Astrocyte (in vitro differentiated cells and primary cell): Measurements from ENCODE around the gene SLC27A4.

Source experiments
- EZH2 ChIP-seq: IDR thresholded peaks from 2 replicates; pipeline ENCODE4 v1.6.1; 2012; ENCODE audit warnings: mild to moderate bottlenecking, low read length, inconsistent platforms; ENCODE audit not compliant: insufficient read depth
- TF ChIP-seq, protein P1 (sequence below): IDR thresholded peaks from 2 replicates; pipeline ENCODE4 v1.5.1; 2011; ENCODE audit warnings: low read depth, mild to moderate bottlenecking, inconsistent platforms, low read length, moderate library complexity; ENCODE audit not compliant: insufficient read depth

DNA sequence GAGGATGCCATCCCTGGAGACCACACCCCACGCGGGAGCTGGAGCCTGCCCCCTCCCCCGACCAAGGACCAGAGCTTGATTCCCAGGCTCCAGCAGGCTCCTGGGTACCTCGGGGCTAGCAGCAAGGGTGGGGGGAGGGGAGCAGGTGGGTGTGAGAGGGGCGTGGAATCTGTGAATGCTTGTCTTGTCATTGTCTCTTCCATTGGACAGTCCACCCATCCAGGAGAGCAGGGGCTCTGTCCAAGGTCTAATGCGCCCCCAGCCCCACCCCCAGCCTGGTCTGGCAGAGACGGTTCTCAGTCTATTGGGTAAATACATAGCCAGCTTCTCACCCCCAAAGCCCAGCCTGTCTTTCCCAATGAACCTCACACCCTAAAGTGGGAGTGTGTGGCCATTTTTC lies 53.6 kb downstream of the SLC27A4 start:
- TF ChIP-seq, protein P1, sequence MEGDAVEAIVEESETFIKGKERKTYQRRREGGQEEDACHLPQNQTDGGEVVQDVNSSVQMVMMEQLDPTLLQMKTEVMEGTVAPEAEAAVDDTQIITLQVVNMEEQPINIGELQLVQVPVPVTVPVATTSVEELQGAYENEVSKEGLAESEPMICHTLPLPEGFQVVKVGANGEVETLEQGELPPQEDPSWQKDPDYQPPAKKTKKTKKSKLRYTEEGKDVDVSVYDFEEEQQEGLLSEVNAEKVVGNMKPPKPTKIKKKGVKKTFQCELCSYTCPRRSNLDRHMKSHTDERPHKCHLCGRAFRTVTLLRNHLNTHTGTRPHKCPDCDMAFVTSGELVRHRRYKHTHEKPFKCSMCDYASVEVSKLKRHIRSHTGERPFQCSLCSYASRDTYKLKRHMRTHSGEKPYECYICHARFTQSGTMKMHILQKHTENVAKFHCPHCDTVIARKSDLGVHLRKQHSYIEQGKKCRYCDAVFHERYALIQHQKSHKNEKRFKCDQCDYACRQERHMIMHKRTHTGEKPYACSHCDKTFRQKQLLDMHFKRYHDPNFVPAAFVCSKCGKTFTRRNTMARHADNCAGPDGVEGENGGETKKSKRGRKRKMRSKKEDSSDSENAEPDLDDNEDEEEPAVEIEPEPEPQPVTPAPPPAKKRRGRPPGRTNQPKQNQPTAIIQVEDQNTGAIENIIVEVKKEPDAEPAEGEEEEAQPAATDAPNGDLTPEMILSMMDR: no peak
- no peak for TF ChIP-seq EZH2
